Activated CD4-positive, alpha-beta T cell treated with anti-CD3 and anti-CD28 coated beads, Interleukin-2, amount 50 U/mL, for 24 hours (primary cell): ENCODE measurements around the gene RIIAD1.
"Not testable (repeated sequence)": the region's sequence is repeated elsewhere in the genome, so short reads cannot be mapped to it uniquely, and the experiment has no call there.

Source experiments
- DNase-seq, 2 donors: peaks; one replicate each; pipeline ENCODE4 v3.0.0-alpha.2; 2020; ENCODE audit warnings: low read depth in 1 of 2, low spot score in 1 of 2

The RIIAD1 gene

DNA sequence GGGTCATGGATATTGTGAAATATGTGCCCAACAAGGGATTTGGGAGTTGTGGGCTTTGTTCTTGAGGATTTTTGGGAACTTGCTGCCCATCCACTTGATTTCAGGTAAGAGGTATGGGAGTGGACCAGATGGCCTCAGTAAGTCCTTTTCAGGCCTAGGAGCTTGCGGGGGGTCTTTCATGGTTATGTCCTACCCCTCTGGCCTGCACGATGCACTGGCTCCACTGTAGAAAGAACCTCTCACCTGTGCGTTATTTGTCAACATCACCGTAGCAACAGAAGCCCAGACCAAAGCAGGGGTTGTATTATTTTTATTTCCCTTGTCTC is 8.6 kb downstream of the RIIAD1 start:
- DNase-seq, result no peak

DNA sequence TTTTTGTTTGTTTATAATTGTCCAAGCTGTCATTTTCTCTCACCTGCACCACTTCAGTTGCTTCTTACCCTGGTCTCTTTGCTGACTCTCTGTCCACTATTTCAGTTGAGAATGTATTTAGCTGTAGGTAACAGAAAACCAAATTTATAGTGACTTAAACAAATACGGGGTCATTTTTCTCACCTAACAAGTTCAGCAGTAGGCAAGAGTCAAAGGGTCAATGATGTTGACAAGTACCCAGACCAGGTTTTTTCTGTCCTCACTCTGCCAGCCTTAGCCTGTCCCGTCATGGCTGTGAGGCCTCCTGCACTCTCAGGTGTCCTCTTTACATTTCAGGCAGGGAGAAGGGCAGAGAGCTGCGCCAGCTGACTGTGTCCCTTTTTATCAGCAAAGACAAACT is 11.8 kb downstream of the RIIAD1 start:
- no peak for DNase-seq

DNA sequence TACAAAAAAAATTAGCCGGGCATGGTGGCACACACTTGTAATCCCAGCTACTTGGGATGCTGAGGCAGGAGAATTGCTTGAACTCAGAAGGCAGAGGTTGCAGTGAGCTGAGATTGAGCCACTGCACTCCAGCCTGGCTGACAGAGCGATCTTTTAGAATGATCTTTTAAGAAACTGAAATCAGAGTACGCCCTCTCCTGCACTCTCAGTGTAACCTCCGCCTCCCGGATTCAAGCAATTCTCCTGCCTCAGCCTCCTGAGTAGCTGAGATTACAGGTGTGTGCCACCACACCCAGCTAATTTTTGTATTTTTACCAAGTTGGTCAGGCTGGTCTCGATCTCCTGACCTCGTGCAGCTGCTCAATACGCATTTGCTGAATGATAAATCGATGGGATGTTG is 12.7 kb downstream of the RIIAD1 start:
- DNase-seq, result not testable (repeated sequence)

DNA sequence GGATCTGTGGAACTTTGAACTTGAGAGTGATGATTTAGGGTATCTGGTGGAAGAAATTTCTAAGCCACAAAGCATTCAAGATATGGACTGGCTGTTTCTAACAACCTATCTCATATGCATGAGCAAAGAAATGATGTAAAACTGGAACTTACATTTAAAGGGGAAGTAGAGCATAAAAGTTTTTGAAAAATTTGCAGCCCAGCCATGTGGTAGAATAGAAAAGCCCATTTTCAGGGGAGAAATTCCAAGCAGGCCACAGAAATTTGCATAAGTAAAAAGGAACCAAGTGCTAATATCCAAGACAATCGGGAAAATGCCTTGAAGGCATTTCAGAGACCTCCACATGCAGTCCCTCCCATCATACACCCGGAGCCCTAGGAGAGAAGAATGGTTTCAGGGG is 15.7 kb downstream of the RIIAD1 start:
- DNase-seq, result no peak

DNA sequence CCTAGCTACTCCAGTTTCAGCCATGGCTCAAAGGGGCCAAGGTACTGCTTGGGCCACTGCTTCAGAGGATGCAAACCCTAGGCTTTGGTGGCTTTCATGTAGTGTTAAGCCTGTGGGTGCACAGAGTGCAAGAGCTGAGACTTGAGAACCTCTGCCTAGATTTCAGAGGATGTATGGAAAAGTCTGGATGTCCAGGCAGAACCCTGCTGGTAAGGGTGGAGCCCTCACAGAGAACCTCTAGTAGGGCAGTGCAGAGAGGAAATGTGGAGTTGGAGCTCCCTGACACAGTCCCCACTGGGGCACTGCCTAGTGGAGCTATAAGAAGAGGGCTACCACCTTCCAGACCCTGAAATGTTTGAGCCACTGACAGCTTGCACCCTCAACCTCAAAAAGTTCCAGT is 16.2 kb downstream of the RIIAD1 start:
- DNase-seq, result no peak

DNA sequence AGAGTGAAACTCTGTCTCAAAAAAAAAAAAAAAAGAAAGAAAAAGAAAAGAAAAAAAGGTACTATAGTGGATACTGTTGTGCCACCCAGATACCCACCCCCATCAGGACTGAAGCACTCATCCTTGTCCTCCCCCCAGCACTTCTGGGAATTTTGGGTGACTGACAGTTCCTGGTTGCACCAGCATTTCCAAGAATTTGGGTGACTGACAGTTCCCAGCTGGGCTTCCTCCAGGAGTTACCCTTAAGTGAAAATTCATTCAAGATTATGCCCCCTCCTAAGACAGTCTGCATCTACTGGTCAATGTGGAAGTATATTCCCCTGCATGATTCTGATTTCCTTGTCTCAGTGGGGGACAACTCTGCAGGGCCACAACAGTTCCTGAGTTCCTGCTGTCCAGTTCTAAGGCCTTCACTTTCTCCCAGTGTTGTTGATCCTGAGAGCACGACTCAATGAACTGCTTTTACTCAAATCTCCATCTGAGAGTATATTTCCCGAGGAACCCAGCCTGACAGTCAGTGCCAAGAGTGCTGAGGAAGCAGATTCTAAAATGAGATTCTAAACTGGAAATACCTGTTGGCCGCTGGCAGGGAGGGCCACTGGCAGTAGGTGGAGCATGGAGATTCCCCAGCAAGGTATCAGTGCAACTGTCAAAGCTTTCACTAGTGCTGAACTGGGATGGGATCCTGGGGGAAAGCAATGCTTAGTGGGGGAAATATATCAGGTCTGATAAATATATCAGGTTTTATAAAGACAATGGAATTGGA is 18.5 kb downstream of the RIIAD1 start:
- DNase-seq, result no peak

DNA sequence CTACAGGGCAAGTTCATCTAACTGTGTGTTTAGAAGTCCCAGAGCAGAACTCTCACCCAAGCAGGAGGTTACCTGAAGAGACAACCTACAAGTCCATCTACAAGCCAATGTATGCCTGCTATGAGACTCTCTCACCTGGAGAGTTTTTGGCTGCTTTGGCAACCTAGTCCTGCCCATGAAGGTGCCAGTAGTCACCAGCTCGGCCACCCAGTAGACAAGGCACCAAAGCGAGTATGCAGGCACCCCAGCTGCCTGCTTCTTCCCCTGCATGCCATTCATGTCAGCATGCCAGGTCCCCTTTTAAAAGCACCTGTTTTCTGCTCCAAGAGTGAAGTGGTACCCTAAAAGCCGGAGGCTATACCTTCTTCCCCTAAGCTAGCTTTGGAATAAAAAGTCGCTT is 20.2 kb downstream of the RIIAD1 start:
- DNase-seq, result no peak

DNA sequence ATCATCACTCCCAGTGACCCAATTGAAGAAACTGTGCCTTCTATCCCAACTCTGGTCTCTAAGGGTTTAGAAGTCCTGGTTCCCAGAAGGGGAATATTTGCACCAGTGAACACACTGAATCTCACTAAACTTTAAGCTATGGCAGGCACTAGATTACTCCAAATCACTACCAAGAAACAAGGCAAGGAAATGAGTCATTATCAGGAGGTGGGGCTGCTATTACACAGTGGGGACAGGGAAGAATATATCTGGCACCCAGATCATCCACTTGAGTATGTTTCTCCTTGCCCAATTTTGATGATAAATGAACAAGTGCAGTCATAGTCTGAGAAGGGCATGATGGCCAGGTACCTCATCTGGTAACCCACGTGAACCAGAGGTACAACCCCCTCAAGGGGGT is 35.0 kb downstream of the RIIAD1 start:
- DNase-seq, result no peak

DNA sequence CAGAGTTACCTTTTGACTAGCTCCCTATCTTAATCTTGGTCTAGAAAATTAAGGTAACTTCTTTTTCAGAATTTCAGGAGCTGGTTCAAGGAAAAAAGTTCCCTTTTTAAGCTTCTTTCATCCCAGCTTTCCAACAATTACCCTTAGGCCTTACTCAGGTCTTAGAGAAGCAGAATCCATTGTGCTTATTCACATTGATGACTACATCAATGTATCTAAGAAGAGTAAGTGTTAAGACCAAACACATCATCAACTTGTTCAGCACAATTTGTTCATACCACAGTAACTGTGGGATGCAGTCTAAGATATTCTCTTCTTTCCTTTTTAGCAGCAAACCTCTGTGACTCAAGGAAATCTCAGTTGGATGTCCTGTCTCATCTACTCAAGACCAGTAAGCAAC is 37.9 kb downstream of the RIIAD1 start:
- no peak for DNase-seq

DNA sequence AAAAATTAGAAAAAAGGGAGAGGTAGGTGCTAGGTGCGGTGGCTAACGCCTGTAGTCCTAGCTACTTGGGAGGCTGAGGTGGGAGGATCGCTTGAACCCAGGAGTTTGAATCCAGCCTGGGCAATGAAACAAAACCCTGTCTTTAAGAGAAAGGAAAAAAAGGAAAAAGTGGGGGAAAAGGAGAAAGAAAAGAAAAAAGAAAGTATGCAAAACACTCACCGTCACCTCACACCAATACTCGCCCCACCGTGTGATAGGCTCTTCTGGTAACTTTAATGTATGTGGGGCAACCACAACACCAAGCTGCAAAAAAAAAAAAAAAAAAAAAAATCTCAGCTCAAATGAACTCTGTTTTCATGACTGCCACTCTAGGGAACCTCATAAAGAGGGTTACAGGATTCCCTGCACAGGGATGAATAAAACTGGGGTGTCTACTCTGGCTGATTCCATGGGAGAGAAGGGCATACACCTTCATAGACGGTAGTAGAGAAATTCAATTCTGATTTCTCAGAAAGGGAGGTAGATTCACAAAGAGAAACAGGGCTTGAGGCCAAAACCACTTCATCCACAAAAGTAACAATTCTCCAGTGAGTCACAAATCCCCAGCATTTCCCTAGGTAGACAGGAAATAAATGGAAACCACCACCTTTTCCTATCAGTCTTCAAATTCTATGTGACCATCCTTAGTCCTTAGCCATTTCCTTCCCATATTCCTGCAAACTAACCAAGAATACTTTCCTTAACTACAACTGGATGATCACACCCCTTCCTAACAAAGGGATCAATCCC is 39.5 kb downstream of the RIIAD1 start:
- DNase-seq, result no peak

DNA sequence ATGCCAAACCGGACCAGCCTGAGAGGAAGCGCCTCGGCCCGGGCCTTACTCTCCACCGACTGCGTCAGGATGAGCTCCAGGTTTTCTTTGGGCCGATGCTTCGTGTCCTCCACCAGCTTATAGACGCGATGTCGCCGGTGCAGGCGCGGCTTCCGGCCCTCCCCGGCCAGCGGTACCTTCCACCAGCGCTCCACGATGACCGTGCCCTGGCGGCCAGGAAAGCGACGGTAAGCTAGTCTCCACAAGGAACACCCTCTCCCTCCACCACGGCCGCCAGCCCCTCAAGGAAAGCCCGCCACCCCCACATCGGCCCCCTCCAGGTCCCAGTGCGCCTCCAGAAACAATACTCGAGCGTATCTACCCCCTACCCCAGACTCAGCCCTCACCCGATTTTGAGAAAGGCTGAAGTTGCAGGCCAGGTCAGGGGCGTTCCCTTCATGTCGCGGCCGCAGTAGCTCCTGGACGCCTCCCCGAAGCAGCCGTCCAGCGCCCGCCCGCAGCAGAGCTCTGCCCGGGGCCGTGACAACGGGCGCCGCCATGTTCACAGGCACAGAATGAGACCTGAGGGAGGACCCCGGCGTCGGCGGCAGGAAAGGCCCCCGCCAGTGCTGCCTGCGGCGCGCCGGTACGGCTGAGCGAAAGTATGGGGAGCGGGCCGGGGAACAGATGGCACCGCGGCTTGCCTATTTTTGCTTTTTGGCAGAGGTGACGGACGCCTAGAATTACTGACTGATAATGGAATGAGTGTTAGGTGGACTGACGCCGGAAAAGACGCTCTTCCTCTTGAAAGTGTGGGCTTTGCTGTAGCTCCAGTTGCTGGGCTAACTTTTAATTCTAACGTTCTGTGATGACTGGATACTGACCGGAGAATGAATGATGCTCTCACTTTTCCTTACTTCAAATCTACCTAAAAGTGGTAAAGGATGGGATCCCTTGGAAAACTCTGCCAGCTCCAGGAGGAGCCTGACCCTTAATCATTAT is 41.9 kb downstream of the RIIAD1 start, which contains the start of gene MRPL9:
TSS of gene MRPL9 (minus strand) at position 556 of the 981 bp plus-strand sequence. CDS start at position 539, 17 bp downstream.
- peak; percentile 74 to 80 for DNase-seq

DNA sequence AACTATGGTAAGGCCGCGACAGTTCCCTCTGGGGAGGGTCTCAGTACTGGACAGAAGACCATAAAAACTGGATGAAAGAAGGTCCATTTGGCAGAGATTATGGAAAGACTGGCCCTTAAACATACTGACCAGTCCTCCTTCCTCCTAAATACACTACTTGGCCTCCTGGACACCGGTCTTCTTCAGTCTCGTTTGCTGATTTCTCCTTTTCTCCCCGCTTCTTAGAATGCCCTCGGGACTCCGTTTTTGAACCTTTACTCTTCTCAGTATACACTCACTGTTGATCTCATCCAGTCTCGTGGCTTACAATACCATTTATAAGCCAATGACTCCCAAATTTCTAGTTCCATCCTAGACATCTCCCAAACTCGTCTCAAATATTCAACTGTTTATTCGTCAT is 42.7 kb downstream of the RIIAD1 start:
- DNase-seq, result no peak

DNA sequence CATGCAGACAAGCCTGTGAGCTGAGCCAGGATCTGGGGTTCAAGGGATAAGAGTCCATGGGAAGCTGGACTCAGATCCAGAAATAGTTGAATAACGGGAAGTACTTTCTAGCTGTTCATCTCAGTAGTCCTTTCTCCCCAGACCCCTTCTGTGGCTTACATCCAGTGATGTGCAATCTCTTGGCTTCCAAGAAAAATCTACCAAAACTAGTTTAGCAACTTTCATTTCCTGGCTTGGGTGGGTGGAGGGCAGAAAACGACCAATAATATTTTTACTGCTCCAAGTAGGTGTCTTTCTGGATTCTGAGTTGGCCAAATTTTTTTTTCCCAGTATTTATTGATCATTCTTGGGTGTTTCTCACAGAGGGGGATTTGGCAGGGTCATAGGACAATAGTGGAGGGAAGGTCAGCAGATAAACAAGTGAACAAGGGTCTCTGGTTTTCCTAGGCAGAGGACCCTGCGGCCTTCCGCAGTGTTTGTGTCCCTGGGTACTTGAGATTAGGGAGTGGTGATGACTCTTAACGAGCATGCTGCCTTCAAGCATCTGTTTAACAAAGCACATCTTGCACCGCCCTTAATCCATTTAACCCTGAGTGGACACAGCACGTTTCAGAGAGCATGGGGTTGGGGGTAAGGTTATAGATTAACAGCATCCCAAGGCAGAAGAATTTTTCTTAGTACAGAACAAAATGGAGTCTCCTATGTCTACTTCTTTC is 47.2 kb downstream of the RIIAD1 start:
- DNase-seq, result not testable (repeated sequence)

DNA sequence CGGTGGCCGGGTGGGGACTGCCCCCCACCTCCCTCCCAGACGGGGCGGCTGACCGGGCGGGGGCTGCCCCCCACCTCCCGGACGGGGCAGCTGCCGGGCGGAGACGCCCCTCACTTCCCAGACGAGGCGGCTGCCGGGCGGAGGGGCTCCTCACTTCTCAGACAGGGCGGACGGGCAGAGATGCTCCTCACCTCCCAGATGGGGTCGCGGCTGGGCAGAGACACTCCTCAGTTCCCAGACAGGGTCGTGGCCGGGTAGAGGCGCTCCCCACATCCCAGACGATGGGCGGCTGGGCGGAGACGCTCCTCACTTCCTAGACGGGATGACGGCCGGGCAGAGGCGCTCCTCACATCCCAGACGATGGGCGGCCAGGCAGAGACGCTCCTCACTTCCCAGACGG is 47.9 kb downstream of the RIIAD1 start:
- DNase-seq, result not testable (repeated sequence)

DNA sequence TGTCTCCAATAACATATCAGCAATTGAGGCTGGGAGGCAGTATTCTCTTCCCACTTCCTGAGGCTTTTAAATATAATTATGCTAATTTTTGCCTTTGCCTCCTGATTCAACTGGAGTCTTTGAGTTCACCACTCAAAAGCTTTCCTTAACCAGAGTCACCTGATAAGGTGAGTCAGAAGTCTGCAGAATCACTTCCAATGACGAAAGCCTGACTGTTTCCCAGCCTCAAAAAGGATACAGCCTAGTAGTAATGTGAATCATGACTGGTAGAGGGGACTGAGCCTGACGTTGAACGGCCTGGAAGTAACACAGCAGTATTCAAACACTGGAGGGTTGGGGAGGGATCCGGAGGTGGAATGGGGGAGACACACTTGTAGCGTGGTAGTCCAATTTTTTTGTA is 52.4 kb downstream of the RIIAD1 start:
- no peak for DNase-seq

DNA sequence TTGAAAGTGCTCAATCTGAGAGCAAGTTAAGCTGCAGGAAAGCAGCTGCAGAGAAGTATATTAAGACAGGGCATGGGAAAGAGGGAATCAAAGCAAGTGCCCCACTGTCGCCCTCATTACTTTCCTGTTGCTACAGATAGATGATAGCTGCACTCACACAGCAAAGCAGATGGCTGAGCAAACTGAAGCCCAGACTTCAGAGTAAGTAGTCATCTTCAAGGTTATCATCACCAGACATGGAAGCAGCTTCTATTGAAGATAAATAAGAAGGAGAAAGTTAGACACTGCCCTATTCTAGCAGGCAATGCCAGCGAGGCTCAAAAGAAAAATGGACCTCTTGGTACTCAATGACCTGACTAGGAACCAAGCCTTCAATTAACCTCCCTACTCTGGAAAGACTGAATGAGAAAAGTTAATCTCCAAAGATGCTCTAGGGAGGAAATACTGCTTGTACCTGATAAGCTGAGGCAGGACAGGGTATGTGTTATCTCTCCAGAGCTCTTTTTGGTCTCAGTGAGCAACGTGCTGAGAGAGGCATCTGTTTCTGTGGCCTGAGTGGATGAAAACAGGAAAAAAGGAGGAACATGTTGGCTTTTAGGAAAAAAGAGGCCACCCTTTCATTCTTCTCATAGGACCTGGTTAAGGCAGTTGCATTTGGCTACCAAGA is 53.1 kb downstream of the RIIAD1 start:
- no peak for DNase-seq

DNA sequence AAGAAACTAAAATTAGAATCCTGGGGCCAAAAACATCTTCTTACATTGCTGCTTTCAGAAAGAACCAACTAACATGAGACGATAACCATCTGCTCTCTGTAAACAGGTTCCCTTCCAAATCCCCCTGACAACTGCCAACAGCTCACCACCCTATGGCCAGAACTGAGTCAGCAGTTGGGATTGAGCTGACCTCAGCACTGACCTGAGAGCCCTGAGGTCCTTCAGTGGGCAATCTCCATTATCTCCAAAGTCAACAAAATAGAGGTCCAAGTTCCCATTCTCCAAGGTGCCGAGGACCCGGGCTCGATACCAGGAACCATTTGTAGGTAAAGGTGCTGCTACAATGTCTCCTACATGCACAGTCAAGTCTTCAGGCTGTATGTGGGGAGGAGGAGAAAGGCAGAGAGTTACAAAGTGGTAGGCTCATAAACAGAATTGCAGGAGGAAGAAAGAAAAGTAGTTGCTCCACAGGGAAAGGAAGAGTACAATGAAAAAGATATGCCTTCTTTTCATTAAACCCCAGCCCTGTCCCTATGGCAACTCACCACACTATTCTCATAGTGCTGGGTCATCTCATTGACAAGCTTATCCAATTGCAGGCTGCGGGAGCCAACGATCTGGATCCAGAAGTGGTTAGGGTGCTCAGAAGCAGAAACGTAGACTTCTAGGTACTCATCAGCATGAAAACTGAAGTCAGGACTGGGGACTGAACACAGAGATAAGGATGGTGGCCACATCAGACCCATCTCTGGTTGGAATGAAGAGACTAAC is 54.8 kb downstream of the RIIAD1 start:
- DNase-seq, result no peak

DNA sequence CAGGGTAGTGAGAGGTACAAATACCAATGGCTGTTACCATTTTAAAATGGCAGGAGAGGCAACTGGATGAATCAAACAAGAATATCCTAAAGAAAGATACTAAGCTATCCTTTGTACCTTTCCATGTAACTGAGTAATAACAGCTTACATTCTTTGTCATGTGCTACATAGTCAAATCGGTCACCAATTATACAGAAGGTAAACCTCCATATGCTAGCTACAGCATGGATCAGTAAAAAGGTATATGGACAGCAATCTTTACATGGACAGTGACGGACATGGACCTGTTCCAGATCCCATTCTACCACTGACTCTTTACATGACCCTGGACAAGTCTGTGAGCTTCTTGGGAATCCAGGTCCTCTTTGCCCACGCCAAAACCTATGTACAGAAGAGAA is 55.3 kb downstream of the RIIAD1 start:
- no peak for DNase-seq

DNA sequence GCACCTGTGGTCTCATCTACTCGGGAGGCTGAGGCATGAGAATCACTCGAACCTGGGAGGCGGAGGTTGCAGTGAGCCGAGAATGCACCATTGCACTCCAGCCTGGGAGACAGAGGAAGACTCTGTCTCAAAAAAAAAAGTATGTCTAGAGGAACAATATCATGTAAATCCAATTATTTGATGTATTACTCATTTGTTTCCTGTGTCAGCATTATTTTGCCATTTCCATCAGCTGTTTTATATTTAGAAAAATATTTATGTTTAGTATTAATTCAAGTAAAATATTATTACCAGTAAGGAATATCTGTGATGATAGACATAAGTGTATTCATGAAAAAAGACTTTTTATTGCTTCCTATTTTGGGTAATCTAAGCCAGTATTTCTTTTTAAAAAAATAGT is 56.0 kb downstream of the RIIAD1 start:
- DNase-seq, result no peak
